SK-N-SH (cell line): ENCODE results near the gene BAIAP2. TPM values are rescaled to one million over a fixed set of nuclear protein-coding genes. Genes with fewer than 3 reads are reported as not detected.

Experiments used
- CTCF ChIA-PET: fragments of 300-600, 350-600 bp; formaldehyde crosslinking; extraction: SDS; loops from one replicate; lab custom pipeline; 2021; lab: Yijun Ruan, JAX
- POLR2A ChIA-PET: fragments of 350-600 bp; sonication (Branson Sonifier 250); formaldehyde crosslinking; extraction: SDS; loops from one replicate; lab custom pipeline; 2020; ENCODE audit warnings: antibody characterized with exemption, inconsistent platforms; lab: Yijun Ruan, JAX
- DNase-seq: peaks from one replicate; pipeline ENCODE4 v3.0.0; 2012
- H2AFZ ChIP-seq: fragments of 200-600 bp; sonication (generic); 2 replicates; pipeline ENCODE4 v1.8.1; 2016; ENCODE audit warnings: antibody characterized with exemption, mild to moderate bottlenecking, low read depth
- H3F3A ChIP-seq: fragments of 200-600 bp; sonication (generic); replicated peaks from 2 replicates; pipeline ENCODE3; 2016; ENCODE audit warnings: antibody characterized with exemption, mild to moderate bottlenecking; ENCODE audit not compliant: insufficient read depth
- H3K27ac ChIP-seq, 2 experiments: fragments of 200-500 bp in 1 of 2; fragments of 200-600 bp in 1 of 2; sonication (Bioruptor generic) in 1 of 2; sonication (generic), shearing (Covaris generic) in 1 of 2; 2 replicates each; pipeline versions ENCODE4 v1.5.1 to v1.6.1; 2014 to 2016; ENCODE audit warnings: low read depth in 2 of 2, inconsistent platforms in 1 of 2, low read length in 1 of 2, mild to moderate bottlenecking in 1 of 2, mixed read lengths in 1 of 2
- H3K27me3 ChIP-seq: fragments of 200-600 bp; sonication (generic), shearing (Covaris generic); 2 replicates; pipeline ENCODE4 v1.6.1; 2016; ENCODE audit warnings: mixed run types; ENCODE audit not compliant: insufficient read depth
- H3K36me3 ChIP-seq, 2 experiments: fragments of 200-500 bp in 1 of 2; fragments of 200-600 bp in 1 of 2; sonication (Bioruptor generic) in 1 of 2; sonication (generic) in 1 of 2; replicated peaks in 1 of 2; 2 replicates each; pipeline versions ENCODE3 to v1.5.1; 2014 to 2016; ENCODE audit warnings: low read length in 1 of 2, mild to moderate bottlenecking in 1 of 2; ENCODE audit not compliant: insufficient read depth in 2 of 2, control insufficient read depth in 1 of 2
- H3K4me1 ChIP-seq, 2 experiments: fragments of 200-500 bp in 1 of 2; fragments of 200-600 bp in 1 of 2; sonication (Bioruptor generic) in 1 of 2; sonication (generic), shearing (Covaris generic) in 1 of 2; 2 replicates each; pipeline versions ENCODE4 v1.5.1 to v1.6.1; 2014 to 2016; ENCODE audit warnings: low read depth in 1 of 2, low read length in 1 of 2, mixed run types in 1 of 2; ENCODE audit not compliant: insufficient read depth in 2 of 2, control insufficient read depth in 1 of 2
- H3K4me2 ChIP-seq: fragments of 200-600 bp; sonication (generic), shearing (Covaris generic); 2 replicates; pipeline ENCODE4 v1.6.1; 2017; ENCODE audit warnings: mixed run types
- H3K4me3 ChIP-seq, 2 experiments: fragments of 200-500 bp in 1 of 2; fragments of 200-600 bp in 1 of 2; sonication (Bioruptor generic) in 1 of 2; sonication (generic), shearing (Covaris generic) in 1 of 2; 2 replicates each; pipeline versions ENCODE4 v1.5.1 to v1.8.1; 2014 to 2016; ENCODE audit warnings: low read depth in 2 of 2, inconsistent platforms in 1 of 2, low read length in 1 of 2, mild to moderate bottlenecking in 1 of 2, mixed read lengths in 1 of 2, moderate library complexity in 1 of 2
- H3K79me2 ChIP-seq: fragments of 200-600 bp; sonication (generic); 2 replicates; pipeline ENCODE4 v1.8.1; 2017; ENCODE audit warnings: mild to moderate bottlenecking; ENCODE audit not compliant: insufficient read depth
- H3K9ac ChIP-seq: fragments of 200-600 bp; sonication (generic); 2 replicates; pipeline ENCODE4 v1.6.1; 2017; ENCODE audit warnings: mixed run types
- H3K9me2 ChIP-seq: fragments of 200-600 bp; sonication (generic); 2 replicates; pipeline ENCODE4 v1.6.1; 2017; ENCODE audit warnings: mixed run types
- H3K9me3 ChIP-seq: fragments of 200-600 bp; sonication (generic); 2 replicates; pipeline ENCODE4 v1.6.1; 2017; ENCODE audit warnings: mixed run types, mild to moderate bottlenecking, moderate library complexity
- H4K20me1 ChIP-seq: fragments of 200-600 bp; sonication (generic); 2 replicates; pipeline ENCODE4 v1.6.1; 2017; ENCODE audit warnings: mild to moderate bottlenecking, mixed run types; ENCODE audit not compliant: insufficient read depth
- CHD2 ChIP-seq: fragments of 150-350 bp; IDR thresholded peaks from 2 replicates; pipeline ENCODE4 v1.6.1; 2018; ENCODE audit warnings: low read length; ENCODE audit not compliant: partially characterized antibody
- EP300 ChIP-seq, 2 experiments: IDR thresholded peaks; 2 replicates each; pipeline versions ENCODE4 v1.4.0 to v1.6.1; 2012; ENCODE audit warnings: borderline replicate concordance in 1 of 2, low read depth in 1 of 2, low read length in 1 of 2
- FOXJ3 ChIP-seq: sonication (generic); formaldehyde crosslinking; IDR thresholded peaks from 2 replicates; pipeline ENCODE4 v1.5.1; 2020; ENCODE audit warnings: mild to moderate bottlenecking, missing genetic modification reagents
- GATA2 ChIP-seq: sonication (generic); formaldehyde crosslinking; IDR thresholded peaks from 2 replicates; pipeline ENCODE4 v1.5.0; 2020; ENCODE audit warnings: mild to moderate bottlenecking, missing genetic modification reagents
- JUND ChIP-seq: IDR thresholded peaks from 2 replicates; pipeline ENCODE4 v1.4.0; 2012
- RFX5 ChIP-seq: IDR thresholded peaks from 2 replicates; pipeline ENCODE4 v1.6.1; 2012; ENCODE audit warnings: mild to moderate bottlenecking, improper control_type of control experiment, low read length
- YY1 ChIP-seq: IDR thresholded peaks from 2 replicates; pipeline ENCODE4 v1.4.0; 2012; ENCODE audit warnings: low read depth, mild to moderate bottlenecking
- WGBS: methylation state at CpG from one replicate; pipeline ENCODE4 v1.1.6; 2017; ENCODE audit warnings: low lambda C conversion rate; 5-methylcytosine and 5-hydroxymethylcytosine counted together
- polyA plus RNA-seq, 3 experiments: library from polyadenylated mRNA; depleted of rRNA; stranded (reverse); fragments of >200 nt; gene quantifications; 2 replicates each; pipeline ENCODE4 v1.2.3, GENCODE V29; 2012
- TF ChIP-seq, protein P1 (sequence below): fragments of 150-350 bp; IDR thresholded peaks from 2 replicates; pipeline ENCODE4 v1.6.1; 2017; ENCODE audit warnings: antibody characterized with exemption, low read length, low read depth, borderline replicate concordance
- TF ChIP-seq, protein P2 (sequence below): fragments of 150-350 bp; IDR thresholded peaks from 2 replicates; pipeline ENCODE4 v1.6.1; 2016; ENCODE audit warnings: mild to moderate bottlenecking, low read depth, low read length
- TF ChIP-seq, protein P3 (sequence below): IDR thresholded peaks from 2 replicates; pipeline ENCODE4 v1.4.0; 2012; ENCODE audit warnings: low read depth, borderline replicate concordance
- TF ChIP-seq, protein P4 (sequence below): IDR thresholded peaks from 2 replicates; pipeline ENCODE4 v1.6.1; 2012; ENCODE audit warnings: mild to moderate bottlenecking, low read depth, low read length, moderate library complexity
- TF ChIP-seq, protein P5 (sequence below): IDR thresholded peaks from 2 replicates; pipeline ENCODE4; 2012

The BAIAP2 gene
- polyA plus RNA-seq, 1 of the 3 experiments (the other 2 are of a cell fraction), result 19.8 TPM

DNA sequence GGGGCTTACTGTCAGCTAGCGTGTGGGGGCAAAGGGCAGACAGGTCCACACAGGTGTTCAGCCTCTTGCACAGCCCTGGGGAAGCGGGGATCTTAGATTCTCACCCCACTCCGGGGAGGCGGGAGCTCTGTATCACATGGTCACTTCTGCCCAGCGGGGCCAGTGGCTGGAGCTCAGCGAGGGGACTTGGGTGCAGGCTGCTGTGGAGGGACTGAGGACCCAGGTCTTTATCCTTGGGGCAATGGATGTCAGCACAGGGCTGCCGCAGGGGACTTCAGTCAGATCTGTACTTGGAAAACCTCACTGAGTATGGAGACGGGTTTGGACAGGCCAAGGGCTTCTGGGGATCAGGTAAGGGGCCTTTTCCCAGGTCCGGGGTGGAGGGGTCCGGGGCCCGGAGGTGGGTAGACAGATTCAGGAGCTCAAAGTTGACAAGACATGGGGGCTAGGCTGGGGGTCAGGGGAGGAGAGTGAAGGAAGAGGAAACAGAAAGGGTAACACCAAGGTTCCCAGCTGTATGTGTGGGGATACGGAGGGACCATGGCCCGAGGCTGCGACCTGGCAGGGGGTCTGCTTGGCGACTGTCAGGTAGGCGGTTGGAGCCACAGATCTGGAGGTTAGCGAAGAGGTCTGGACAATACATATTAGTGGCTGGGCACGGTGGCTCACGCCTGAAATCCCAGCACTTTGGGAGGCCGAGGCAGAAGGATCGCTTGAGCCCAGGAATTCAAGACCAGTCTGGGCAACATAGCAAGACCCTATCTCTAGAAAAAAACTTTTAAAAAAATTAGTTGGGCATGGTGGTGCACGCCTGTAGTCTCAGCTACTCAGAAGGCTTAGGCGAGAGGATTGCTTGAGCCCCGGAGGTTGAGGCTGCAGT lies 15.1 kb upstream of the BAIAP2 start:
- no peaks in the 10 kb centered on the region for H3K36me3 ChIP-seq
- TF ChIP-seq, protein P1, sequence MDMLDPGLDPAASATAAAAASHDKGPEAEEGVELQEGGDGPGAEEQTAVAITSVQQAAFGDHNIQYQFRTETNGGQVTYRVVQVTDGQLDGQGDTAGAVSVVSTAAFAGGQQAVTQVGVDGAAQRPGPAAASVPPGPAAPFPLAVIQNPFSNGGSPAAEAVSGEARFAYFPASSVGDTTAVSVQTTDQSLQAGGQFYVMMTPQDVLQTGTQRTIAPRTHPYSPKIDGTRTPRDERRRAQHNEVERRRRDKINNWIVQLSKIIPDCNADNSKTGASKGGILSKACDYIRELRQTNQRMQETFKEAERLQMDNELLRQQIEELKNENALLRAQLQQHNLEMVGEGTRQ, result no peak
- TF ChIP-seq JUND, result no peak
- TF ChIP-seq RFX5, result no peak
- no peak for TF ChIP-seq YY1
- TF ChIP-seq, protein P2, sequence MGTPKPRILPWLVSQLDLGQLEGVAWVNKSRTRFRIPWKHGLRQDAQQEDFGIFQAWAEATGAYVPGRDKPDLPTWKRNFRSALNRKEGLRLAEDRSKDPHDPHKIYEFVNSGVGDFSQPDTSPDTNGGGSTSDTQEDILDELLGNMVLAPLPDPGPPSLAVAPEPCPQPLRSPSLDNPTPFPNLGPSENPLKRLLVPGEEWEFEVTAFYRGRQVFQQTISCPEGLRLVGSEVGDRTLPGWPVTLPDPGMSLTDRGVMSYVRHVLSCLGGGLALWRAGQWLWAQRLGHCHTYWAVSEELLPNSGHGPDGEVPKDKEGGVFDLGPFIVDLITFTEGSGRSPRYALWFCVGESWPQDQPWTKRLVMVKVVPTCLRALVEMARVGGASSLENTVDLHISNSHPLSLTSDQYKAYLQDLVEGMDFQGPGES, result no peak
- TF ChIP-seq, protein P3, sequence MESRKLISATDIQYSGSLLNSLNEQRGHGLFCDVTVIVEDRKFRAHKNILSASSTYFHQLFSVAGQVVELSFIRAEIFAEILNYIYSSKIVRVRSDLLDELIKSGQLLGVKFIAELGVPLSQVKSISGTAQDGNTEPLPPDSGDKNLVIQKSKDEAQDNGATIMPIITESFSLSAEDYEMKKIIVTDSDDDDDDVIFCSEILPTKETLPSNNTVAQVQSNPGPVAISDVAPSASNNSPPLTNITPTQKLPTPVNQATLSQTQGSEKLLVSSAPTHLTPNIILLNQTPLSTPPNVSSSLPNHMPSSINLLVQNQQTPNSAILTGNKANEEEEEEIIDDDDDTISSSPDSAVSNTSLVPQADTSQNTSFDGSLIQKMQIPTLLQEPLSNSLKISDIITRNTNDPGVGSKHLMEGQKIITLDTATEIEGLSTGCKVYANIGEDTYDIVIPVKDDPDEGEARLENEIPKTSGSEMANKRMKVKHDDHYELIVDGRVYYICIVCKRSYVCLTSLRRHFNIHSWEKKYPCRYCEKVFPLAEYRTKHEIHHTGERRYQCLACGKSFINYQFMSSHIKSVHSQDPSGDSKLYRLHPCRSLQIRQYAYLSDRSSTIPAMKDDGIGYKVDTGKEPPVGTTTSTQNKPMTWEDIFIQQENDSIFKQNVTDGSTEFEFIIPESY, result no peak
- DNase-seq, result no peak
- H3K27me3 ChIP-seq, result peaks cover 3% of the 10 kb centered on the region
- ChIA-PET CTCF (interaction anchor here (0.9 to 19.0 kb wide), 12 partner anchors 10 to 123 kb away, joined by 3 to 668 read pairs (median 6); partner anchors contain the start of gene CHMP6), POLR2A (interaction anchor here (1.2 kb wide), 1 partner anchor 56 kb away, joined by 4 read pairs; no protein-coding TSS in a partner anchor)
- no peak overlapping the region for H3K27ac ChIP-seq
- no peaks in the 10 kb centered on the region for H4K20me1 ChIP-seq
- H3K4me1 ChIP-seq, result peaks cover 0 to 11% of the 10 kb centered on the region in 2 experiments; a peak in 1 of 4 replicates
- no peak overlapping the region for H3K4me2 ChIP-seq
- no peaks in the 10 kb centered on the region for H3K9me2 ChIP-seq
- H3K79me2 ChIP-seq, result no peaks in the 10 kb centered on the region
- no peak overlapping the region for H2AFZ ChIP-seq
- no peaks in the 10 kb centered on the region for H3K9me3 ChIP-seq
- WGBS, result 75% methylated on average over 23 of the region's 24 CpGs
- H3F3A ChIP-seq, result no peaks in the 10 kb centered on the region
- H3K4me3 ChIP-seq, result no peak overlapping the region
- H3K9ac ChIP-seq, result no peak overlapping the region

DNA sequence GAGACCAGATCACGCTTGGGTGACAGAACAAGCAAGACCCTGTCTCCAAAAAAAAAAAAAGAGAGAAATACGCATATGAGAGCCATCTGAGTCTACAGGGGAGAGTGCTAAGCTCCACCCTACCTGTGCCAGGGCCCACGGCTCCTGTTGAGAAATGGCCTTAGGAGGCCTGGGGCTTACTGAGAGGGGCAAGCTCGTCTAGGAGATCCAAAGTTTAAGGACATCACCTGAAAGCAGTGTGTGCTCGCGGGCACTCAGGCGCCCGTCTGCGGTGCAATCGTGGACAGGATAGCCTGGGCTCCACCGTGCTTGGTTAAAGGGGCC lies 14.5 kb upstream of the BAIAP2 start:
- 78% methylated on average over 11 of the region's 11 CpGs for WGBS
- H3K4me3 ChIP-seq, result no peak overlapping the region
- H2AFZ ChIP-seq, result no peak overlapping the region
- H3K4me1 ChIP-seq, result peaks cover 0 to 11% of the 10 kb centered on the region in 2 experiments; a peak in 1 of 4 replicates
- no peaks in the 10 kb centered on the region for H3K9me2 ChIP-seq
- ChIA-PET POLR2A (interaction anchor here (1.2 kb wide), 1 partner anchor 56 kb away, joined by 4 read pairs; no protein-coding TSS in a partner anchor), CTCF (interaction anchor here (1.2 to 19.0 kb wide), 12 partner anchors 14 to 122 kb away, joined by 3 to 668 read pairs (median 6); partner anchors contain the start of gene CHMP6)
- H3K36me3 ChIP-seq, result no peaks in the 10 kb centered on the region
- H3K4me2 ChIP-seq, result no peak overlapping the region
- peaks cover 10% of the 10 kb centered on the region for H3K27me3 ChIP-seq
- no peak overlapping the region for H3K9ac ChIP-seq
- no peak for DNase-seq
- H4K20me1 ChIP-seq, result no peaks in the 10 kb centered on the region
- H3K9me3 ChIP-seq, result no peaks in the 10 kb centered on the region
- no peaks in the 10 kb centered on the region for H3F3A ChIP-seq
- no peak overlapping the region for H3K27ac ChIP-seq
- H3K79me2 ChIP-seq, result no peaks in the 10 kb centered on the region
- no peak for TF ChIP-seq CHD2
- TF ChIP-seq, protein P4, sequence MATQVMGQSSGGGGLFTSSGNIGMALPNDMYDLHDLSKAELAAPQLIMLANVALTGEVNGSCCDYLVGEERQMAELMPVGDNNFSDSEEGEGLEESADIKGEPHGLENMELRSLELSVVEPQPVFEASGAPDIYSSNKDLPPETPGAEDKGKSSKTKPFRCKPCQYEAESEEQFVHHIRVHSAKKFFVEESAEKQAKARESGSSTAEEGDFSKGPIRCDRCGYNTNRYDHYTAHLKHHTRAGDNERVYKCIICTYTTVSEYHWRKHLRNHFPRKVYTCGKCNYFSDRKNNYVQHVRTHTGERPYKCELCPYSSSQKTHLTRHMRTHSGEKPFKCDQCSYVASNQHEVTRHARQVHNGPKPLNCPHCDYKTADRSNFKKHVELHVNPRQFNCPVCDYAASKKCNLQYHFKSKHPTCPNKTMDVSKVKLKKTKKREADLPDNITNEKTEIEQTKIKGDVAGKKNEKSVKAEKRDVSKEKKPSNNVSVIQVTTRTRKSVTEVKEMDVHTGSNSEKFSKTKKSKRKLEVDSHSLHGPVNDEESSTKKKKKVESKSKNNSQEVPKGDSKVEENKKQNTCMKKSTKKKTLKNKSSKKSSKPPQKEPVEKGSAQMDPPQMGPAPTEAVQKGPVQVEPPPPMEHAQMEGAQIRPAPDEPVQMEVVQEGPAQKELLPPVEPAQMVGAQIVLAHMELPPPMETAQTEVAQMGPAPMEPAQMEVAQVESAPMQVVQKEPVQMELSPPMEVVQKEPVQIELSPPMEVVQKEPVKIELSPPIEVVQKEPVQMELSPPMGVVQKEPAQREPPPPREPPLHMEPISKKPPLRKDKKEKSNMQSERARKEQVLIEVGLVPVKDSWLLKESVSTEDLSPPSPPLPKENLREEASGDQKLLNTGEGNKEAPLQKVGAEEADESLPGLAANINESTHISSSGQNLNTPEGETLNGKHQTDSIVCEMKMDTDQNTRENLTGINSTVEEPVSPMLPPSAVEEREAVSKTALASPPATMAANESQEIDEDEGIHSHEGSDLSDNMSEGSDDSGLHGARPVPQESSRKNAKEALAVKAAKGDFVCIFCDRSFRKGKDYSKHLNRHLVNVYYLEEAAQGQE, result no peak
- no peak for TF ChIP-seq FOXJ3
- TF ChIP-seq YY1, result no peak
- TF ChIP-seq, protein P3, result no peak
- no peak for TF ChIP-seq GATA2 (CRISPR knock-in tag)
- no peak for TF ChIP-seq EP300 (IDR thresholded peaks at IDR 0.05; ENCODE audit: borderline replicate concordance in 1 of 2, low read depth in 1 of 2, low read length in 1 of 2)
- TF ChIP-seq JUND, result no peak
- TF ChIP-seq, protein P5, sequence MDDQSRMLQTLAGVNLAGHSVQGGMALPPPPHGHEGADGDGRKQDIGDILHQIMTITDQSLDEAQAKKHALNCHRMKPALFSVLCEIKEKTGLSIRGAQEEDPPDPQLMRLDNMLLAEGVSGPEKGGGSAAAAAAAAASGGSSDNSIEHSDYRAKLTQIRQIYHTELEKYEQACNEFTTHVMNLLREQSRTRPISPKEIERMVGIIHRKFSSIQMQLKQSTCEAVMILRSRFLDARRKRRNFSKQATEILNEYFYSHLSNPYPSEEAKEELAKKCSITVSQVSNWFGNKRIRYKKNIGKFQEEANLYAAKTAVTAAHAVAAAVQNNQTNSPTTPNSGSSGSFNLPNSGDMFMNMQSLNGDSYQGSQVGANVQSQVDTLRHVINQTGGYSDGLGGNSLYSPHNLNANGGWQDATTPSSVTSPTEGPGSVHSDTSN, result no peak
- no peak for TF ChIP-seq RFX5
